Common myeloid progenitor, CD34-positive (primary cell): ENCODE results near the gene PCNX3.
"Not testable (repeated sequence)": the region's sequence is repeated elsewhere in the genome, so short reads cannot be mapped to it uniquely, and the experiment has no call there.

ENCODE experiments used
- CTCF ChIA-PET: fragments of 350-600 bp; sonication (Branson Sonifier 250); formaldehyde crosslinking; loops from one replicate; lab custom pipeline; 2021; ENCODE audit warnings: antibody characterized with exemption; lab: Charles Lee
- POLR2A ChIA-PET: fragments of 350-600 bp; sonication (Branson Sonifier 250); formaldehyde crosslinking; loops from one replicate; lab custom pipeline; 2021; ENCODE audit warnings: antibody characterized with exemption; lab: Charles Lee
- DNase-seq, 3 donors: peaks; one replicate each; pipeline versions ENCODE4 v3.0.0 to v3.0.0-alpha.2; 2013
- H3K27ac ChIP-seq, 2 experiments: 1 replicate in 1 of 2; 2 replicates in 1 of 2; pipeline ENCODE4 v1.7.0; 2013; ENCODE audit warnings: inconsistent platforms in 2 of 2, low read length in 2 of 2, mild to moderate bottlenecking in 2 of 2, low read depth in 1 of 2, moderate library complexity in 1 of 2; ENCODE audit not compliant: severe bottlenecking in 2 of 2, insufficient read depth in 1 of 2, poor library complexity in 1 of 2
- H3K27me3 ChIP-seq, 5 experiments: replicated peaks in 2 of 5; 1 replicate in 3 of 5; 2 replicates in 2 of 5; pipeline versions ENCODE4 v1.6.1 to v1.7.0; 2013; ENCODE audit warnings: low read length in 4 of 5, mild to moderate bottlenecking in 2 of 5, moderate library complexity in 2 of 5, inconsistent platforms in 1 of 5; ENCODE audit not compliant: insufficient read depth in 5 of 5, control insufficient read depth in 4 of 5
- H3K36me3 ChIP-seq, 4 experiments: 1 replicate in 2 of 4; 2 replicates in 2 of 4; pipeline versions ENCODE4 v1.6.1 to v1.7.0; 2013; ENCODE audit warnings: low read length in 3 of 4, control low read depth in 1 of 4, mild to moderate bottlenecking in 1 of 4; ENCODE audit not compliant: control insufficient read depth in 4 of 4, insufficient read depth in 4 of 4
- H3K4me1 ChIP-seq, 4 experiments: 1 replicate in 3 of 4; 2 replicates in 1 of 4; pipeline versions ENCODE4 v1.6.1 to v1.7.1; 2013; ENCODE audit warnings: low read length in 3 of 4, mild to moderate bottlenecking in 3 of 4, control low read depth in 1 of 4, inconsistent platforms in 1 of 4, moderate library complexity in 1 of 4; ENCODE audit not compliant: control insufficient read depth in 4 of 4, insufficient read depth in 4 of 4; ENCODE audit errors: control extremely low read depth in 1 of 4
- H3K4me3 ChIP-seq, 7 experiments: 1 replicate in 4 of 7; 2 replicates in 3 of 7; pipeline versions ENCODE4 v1.5.1 to v1.7.0; 2013; ENCODE audit warnings: mild to moderate bottlenecking in 7 of 7, low read length in 6 of 7, moderate library complexity in 6 of 7, inconsistent platforms in 2 of 7, low read depth in 2 of 7, control low read depth in 1 of 7; ENCODE audit not compliant: insufficient read depth in 4 of 7, control insufficient read depth in 1 of 7; ENCODE audit errors: extremely low read depth in 1 of 7
- H3K9me3 ChIP-seq, 5 experiments: 1 replicate in 4 of 5; 2 replicates in 1 of 5; pipeline versions ENCODE4 v1.6.1 to v1.7.1; 2013; ENCODE audit warnings: low read length in 4 of 5, mild to moderate bottlenecking in 2 of 5, inconsistent platforms in 1 of 5, low read depth in 1 of 5, moderate library complexity in 1 of 5; ENCODE audit not compliant: control insufficient read depth in 4 of 5, insufficient read depth in 2 of 5; ENCODE audit errors: control extremely low read depth in 1 of 5
- WGBS: methylation state at CpG from one replicate; pipeline ENCODE4 v1.1.5; 2013; ENCODE audit not compliant: insufficient coverage; 5-methylcytosine and 5-hydroxymethylcytosine counted together

The PCNX3 gene

GRCh38 chr11:65662799-65663638 is 47.4 kb downstream of the PCNX3 start, which contains the start of gene RELA:
RELA (minus strand) TSS chr11:65662916; CDS start chr11:65662832, 84 bp downstream.
- ChIA-PET POLR2A (interaction anchor here (1.1 to 3.0 kb wide), 6 partner anchors 10 to 58 kb away, joined by 4 to 46 read pairs (median 7); partner anchors contain the start of genes PCNX3, RNASEH2C and SIPA1), CTCF (interaction anchor here (0.8 to 6.5 kb wide), 7 partner anchors 9 to 222 kb away, joined by 3 to 27 read pairs (median 3); partner anchors contain the start of gene AP5B1)
- no peaks in the 10 kb centered on the region for H3K27me3 ChIP-seq
- H3K4me3 ChIP-seq, result peak within 1 kb of the TSS; percentile 74 to 99 (median 95)
- H3K27ac ChIP-seq, result peak within 1 kb of the TSS; percentile 95 to 98
- H3K9me3 ChIP-seq, result no peaks in the 10 kb centered on the region
- peaks cover 12 to 33% (median 28%) of the 10 kb centered on the region in 4 experiments for H3K36me3 ChIP-seq
- peaks cover 2 to 26% (median 21%) of the 10 kb centered on the region in 4 experiments for H3K4me1 ChIP-seq
- peak; percentile 93 to 98 (median 97) for DNase-seq
- 0% methylated on average over 86 of the region's 91 CpGs for WGBS

GRCh38 chr11:65663639-65664200 is 48.1 kb downstream of the PCNX3 start:
- Histone ChIP-seq H3K27ac (peak overlapping the region; percentile 95 to 98), H3K4me1 (peaks cover 2 to 26% (median 21%) of the 10 kb centered on the region in 4 experiments), H3K36me3 (peaks cover 7 to 26% (median 21%) of the 10 kb centered on the region in 4 experiments), H3K27me3 (no peaks in the 10 kb centered on the region), H3K9me3 (no peaks in the 10 kb centered on the region), H3K4me3 (peak overlapping the region; percentile 74 to 99 (median 95))
- WGBS, result 0% methylated on average over 4 of the region's 15 CpGs
- CTCF ChIA-PET, result interaction anchor here (0.9 to 6.5 kb wide), 7 partner anchors 10 to 117 kb away, joined by 3 to 27 read pairs (median 3); partner anchors contain the start of gene AP5B1
- POLR2A ChIA-PET, result interaction anchor here (0.6 to 3.0 kb wide), 7 partner anchors 10 to 286 kb away, joined by 3 to 46 read pairs (median 6); partner anchors contain the start of genes PCNX3, RNASEH2C and SIPA1
- DNase-seq, result peak in 2 of 3 donors; percentile 44 to 55

GRCh38 chr11:65672180-65672860 is 56.7 kb downstream of the PCNX3 start:
- CTCF ChIA-PET, result no interaction called here
- POLR2A ChIA-PET, result no interaction called here
- no peaks in the 10 kb centered on the region for H3K4me1 ChIP-seq

GRCh38 chr11:65672982-65673381 is 57.4 kb downstream of the PCNX3 start:
- no CpG with 5 or more reads among the region's 2 CpGs for WGBS
- ChIA-PET CTCF (no interaction called here), POLR2A (no interaction called here)
- H3K4me3 ChIP-seq, result no peak overlapping the region
- H3K4me1 ChIP-seq, result no peaks in the 10 kb centered on the region
- H3K27ac ChIP-seq, result no peak overlapping the region
- no peaks in the 10 kb centered on the region for H3K36me3 ChIP-seq
- no peak for DNase-seq
- no peaks in the 10 kb centered on the region for H3K9me3 ChIP-seq
- no peaks in the 10 kb centered on the region for H3K27me3 ChIP-seq

More at GRCh38 chr11:65672180-65672860, 56.7 kb downstream of the PCNX3 start:
- H3K4me3 ChIP-seq, result no peak overlapping the region
- no peaks in the 10 kb centered on the region for H3K36me3 ChIP-seq
- no peaks in the 10 kb centered on the region for H3K9me3 ChIP-seq
- DNase-seq, result peak in 1 of 3 donors; percentile 21
- H3K27ac ChIP-seq, result no peak overlapping the region
- no peaks in the 10 kb centered on the region for H3K27me3 ChIP-seq

GRCh38 chr11:65680192-65680743 is 64.7 kb downstream of the PCNX3 start:
- ChIA-PET CTCF (interaction anchor here (0.9 to 1.1 kb wide), 2 partner anchors 14 to 133 kb away, joined by 3 to 4 read pairs; no protein-coding TSS in a partner anchor), POLR2A (no interaction called here)
- WGBS, result 70% methylated on average over 2 of the region's 5 CpGs

GRCh38 chr11:65683480-65683879 is 67.9 kb downstream of the PCNX3 start:
- H3K27ac ChIP-seq, CTCF ChIA-PET, H3K9me3 ChIP-seq, H3K36me3 ChIP-seq, POLR2A ChIA-PET, DNase-seq, H3K4me1 ChIP-seq, H3K4me3 ChIP-seq, H3K27me3 ChIP-seq: not testable (repeated sequence)
- 78% methylated on average over 1 of the region's 6 CpGs for WGBS

More at GRCh38 chr11:65680192-65680743, 64.7 kb downstream of the PCNX3 start:
- no peak for DNase-seq
- H3K4me1 ChIP-seq, result no peaks in the 10 kb centered on the region
- H3K27me3 ChIP-seq, result no peaks in the 10 kb centered on the region
- no peaks in the 10 kb centered on the region for H3K36me3 ChIP-seq
- H3K9me3 ChIP-seq, result no peaks in the 10 kb centered on the region
- no peak overlapping the region for H3K27ac ChIP-seq
- no peak overlapping the region for H3K4me3 ChIP-seq
